Stomach (tissue), 4 donors: Measurements from ENCODE around the gene KATNB1.

Experiments used
- EP300 ChIP-seq: sonication (generic); formaldehyde crosslinking; IDR thresholded peaks from one replicate; pipeline ENCODE4 v1.6.1; 2017; ENCODE audit warnings: antibody characterized with exemption
- POLR2A ChIP-seq, 4 donors: fragments of 450-650 bp; IDR thresholded peaks; one replicate each; pipeline ENCODE4 v1.6.1; 2016; ENCODE audit warnings: antibody characterized with exemption in 4 of 4, control low read depth in 2 of 4, mild to moderate bottlenecking in 1 of 4, moderate library complexity in 1 of 4
- POLR2AphosphoS5 ChIP-seq, 3 donors: sonication (generic); formaldehyde crosslinking; IDR thresholded peaks; one replicate each; pipeline ENCODE4 v1.6.1; 2016; ENCODE audit warnings: antibody characterized with exemption in 3 of 3
- TF ChIP-seq, protein P1 (sequence below), 7 experiments: fragments of 450-650 bp in 4 of 7; fragments of 200-600 bp in 3 of 7; sonication (generic) in 3 of 7; IDR thresholded peaks; one replicate each; pipeline ENCODE4 v1.5.1; 2016 to 2019; ENCODE audit warnings: antibody characterized with exemption in 7 of 7, control low read depth in 2 of 7, mild to moderate bottlenecking in 1 of 7

- TF ChIP-seq POLR2AphosphoS5 (IDR thresholded peaks at IDR 0.05) (no peak), POLR2A (IDR thresholded peaks at IDR 0.05) (no peak), EP300 (no peak)
- TF ChIP-seq, protein P1, sequence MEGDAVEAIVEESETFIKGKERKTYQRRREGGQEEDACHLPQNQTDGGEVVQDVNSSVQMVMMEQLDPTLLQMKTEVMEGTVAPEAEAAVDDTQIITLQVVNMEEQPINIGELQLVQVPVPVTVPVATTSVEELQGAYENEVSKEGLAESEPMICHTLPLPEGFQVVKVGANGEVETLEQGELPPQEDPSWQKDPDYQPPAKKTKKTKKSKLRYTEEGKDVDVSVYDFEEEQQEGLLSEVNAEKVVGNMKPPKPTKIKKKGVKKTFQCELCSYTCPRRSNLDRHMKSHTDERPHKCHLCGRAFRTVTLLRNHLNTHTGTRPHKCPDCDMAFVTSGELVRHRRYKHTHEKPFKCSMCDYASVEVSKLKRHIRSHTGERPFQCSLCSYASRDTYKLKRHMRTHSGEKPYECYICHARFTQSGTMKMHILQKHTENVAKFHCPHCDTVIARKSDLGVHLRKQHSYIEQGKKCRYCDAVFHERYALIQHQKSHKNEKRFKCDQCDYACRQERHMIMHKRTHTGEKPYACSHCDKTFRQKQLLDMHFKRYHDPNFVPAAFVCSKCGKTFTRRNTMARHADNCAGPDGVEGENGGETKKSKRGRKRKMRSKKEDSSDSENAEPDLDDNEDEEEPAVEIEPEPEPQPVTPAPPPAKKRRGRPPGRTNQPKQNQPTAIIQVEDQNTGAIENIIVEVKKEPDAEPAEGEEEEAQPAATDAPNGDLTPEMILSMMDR (IDR thresholded peaks at IDR 0.05) = no peak
These were observed 49.8 kb downstream of the KATNB1 start for GRCh38 chr16:57785385-57785784.
